Measurements from ENCODE around the gene NEAT1.
A peak's percentile ranks its signal among the peaks of the same experiment; 100 is the strongest.
"Not testable (repeated sequence)": the region's sequence is repeated elsewhere in the genome, so short reads cannot be mapped to it uniquely, and the experiment has no call there.

The NEAT1 gene

GRCh38 chr11:65436412-65437032 is 13.9 kb downstream of the NEAT1 start:
- no peak for DNase-seq

- DNase-seq = no peak
These were observed 15.0 kb downstream of the NEAT1 start for GRCh38 chr11:65437436-65438227.

- no peak for DNase-seq
These were observed 15.9 kb downstream of the NEAT1 start for GRCh38 chr11:65438257-65439151.

- no peak for DNase-seq
These were observed 17.0 kb downstream of the NEAT1 start for GRCh38 chr11:65439331-65440181.

GRCh38 chr11:65440831-65441499 is 18.4 kb downstream of the NEAT1 start:
- DNase-seq = no peak

- no peak for DNase-seq
These were observed 20.3 kb downstream of the NEAT1 start for GRCh38 chr11:65442842-65443331.

GRCh38 chr11:65444314-65445051 is 21.9 kb downstream of the NEAT1 start:
- no peak for DNase-seq

- DNase-seq = no peak
These were observed 22.6 kb downstream of the NEAT1 start for GRCh38 chr11:65445101-65445603.

GRCh38 chr11:65445604-65446445 is 23.2 kb downstream of the NEAT1 start:
- no peak for DNase-seq

- no peak for DNase-seq
These were observed 24.1 kb downstream of the NEAT1 start for GRCh38 chr11:65446446-65447277.

- DNase-seq = no peak
These were observed 25.4 kb downstream of the NEAT1 start for GRCh38 chr11:65448074-65448417.

- no peak for DNase-seq
These were observed 26.0 kb downstream of the NEAT1 start for GRCh38 chr11:65448418-65449105.

GRCh38 chr11:65451301-65451700 is 28.7 kb downstream of the NEAT1 start:
- not testable (repeated sequence) for DNase-seq

GRCh38 chr11:65452259-65452658 is 29.7 kb downstream of the NEAT1 start:
- not testable (repeated sequence) for DNase-seq

- DNase-seq = no peak
These were observed 30.4 kb downstream of the NEAT1 start for GRCh38 chr11:65452806-65453490.

GRCh38 chr11:65454311-65454695 is 31.7 kb downstream of the NEAT1 start:
- no peak for DNase-seq

- peak; percentile 86 for DNase-seq
These were observed 32.3 kb downstream of the NEAT1 start for GRCh38 chr11:65454696-65455456.
